K562 (cell line): Measurements from ENCODE around the gene EIF4G2. TPM values are rescaled to one million over a fixed set of nuclear protein-coding genes. Genes with fewer than 3 reads are reported as not detected.

ENCODE experiments used
- BDP1 ChIP-seq: IDR thresholded peaks from 3 replicates; pipeline ENCODE4 v1.6.1; 2011; ENCODE audit not compliant: insufficient read length, insufficient read depth
- CEBPG ChIP-seq, 3 experiments: fragments of 200-800 bp in 1 of 3; sonication (Bioruptor generic) in 1 of 3; sonication (generic) in 1 of 3; formaldehyde crosslinking in 1 of 3; IDR thresholded peaks in 2 of 3; conservative IDR thresholded peaks in 1 of 3; 2 replicates each; pipeline versions ENCODE4 v1.6.1 to v1.8.0; 2016 to 2022; ENCODE audit warnings: missing compliant biosample characterization in 2 of 3, missing genetic modification characterization in 2 of 3, mild to moderate bottlenecking in 1 of 3, missing genetic modification reagents in 1 of 3
- HDAC1 ChIP-seq, 2 experiments: fragments of 450-650 bp; IDR thresholded peaks; 2 replicates each; pipeline ENCODE4 v1.6.1; 2016 to 2017; ENCODE audit warnings: inconsistent platforms in 1 of 2, mild to moderate bottlenecking in 1 of 2, moderate library complexity in 1 of 2
- HNRNPLL ChIP-seq: fragments of 200-400 bp; formaldehyde crosslinking; IDR thresholded peaks from 2 replicates; pipeline ENCODE4 v1.6.1; 2017; ENCODE audit warnings: low read length, low read depth, mild to moderate bottlenecking; ENCODE audit not compliant: poor library complexity, severe bottlenecking
- LCOR ChIP-seq: sonication (generic); formaldehyde crosslinking; IDR thresholded peaks from 2 replicates; pipeline ENCODE4 v1.8.0; 2022; ENCODE audit warnings: mild to moderate bottlenecking, missing genetic modification reagents
- MIER1 ChIP-seq: fragments of 450-650 bp; IDR thresholded peaks from 2 replicates; pipeline ENCODE4 v1.6.1; 2016; ENCODE audit warnings: antibody characterized with exemption, mild to moderate bottlenecking, low read depth
- MYBL2 ChIP-seq, 2 experiments: fragments of 450-650 bp in 1 of 2; sonication (generic) in 1 of 2; formaldehyde crosslinking in 1 of 2; IDR thresholded peaks; 2 replicates each; pipeline versions ENCODE4 v1.6.1 to v1.8.1; 2017 to 2022; ENCODE audit warnings: borderline replicate concordance in 1 of 2, inconsistent platforms in 1 of 2, low read depth in 1 of 2, mild to moderate bottlenecking in 1 of 2, missing genetic modification reagents in 1 of 2, moderate library complexity in 1 of 2
- NELFE ChIP-seq: IDR thresholded peaks from 2 replicates; pipeline ENCODE4 v1.6.1; 2011; ENCODE audit warnings: mild to moderate bottlenecking; ENCODE audit not compliant: insufficient read depth, insufficient read length
- RUNX1 ChIP-seq: sonication (generic); IDR thresholded peaks from 2 replicates; pipeline ENCODE4 v1.6.1; 2016; ENCODE audit warnings: antibody characterized with exemption, low read depth
- SMARCC2 ChIP-seq: fragments of 450-650 bp; IDR thresholded peaks from 2 replicates; pipeline ENCODE4 v1.6.1; 2017; ENCODE audit warnings: antibody characterized with exemption, moderate library complexity, mild to moderate bottlenecking, low read depth
- SP2 ChIP-seq: IDR thresholded peaks from 2 replicates; pipeline ENCODE4 v1.6.1; 2011; ENCODE audit warnings: mild to moderate bottlenecking, low read depth, low read length, moderate library complexity; ENCODE audit not compliant: poor library complexity, severe bottlenecking; ENCODE audit errors: extremely low read depth
- SUPT5H ChIP-seq: fragments of 450-650 bp; IDR thresholded peaks from 2 replicates; pipeline ENCODE4 v1.6.1; 2016
- ZBTB12 ChIP-seq: fragments of 250-450 bp; sonication (Bioruptor Pico); IDR thresholded peaks from 2 replicates; pipeline ENCODE4 v1.4.0; 2020
- ZEB2 ChIP-seq: fragments of 450-650 bp; IDR thresholded peaks from 2 replicates; pipeline ENCODE4 v1.6.1; 2016
- ZNF408 ChIP-seq: fragments of 250-450 bp; sonication (Bioruptor Pico); IDR thresholded peaks from 2 replicates; pipeline ENCODE4 v1.4.0; 2020; ENCODE audit warnings: low read depth, mild to moderate bottlenecking, moderate library complexity
- ZNF589 ChIP-seq: fragments of 200-800 bp; sonication (Bioruptor generic); IDR thresholded peaks from 2 replicates; pipeline ENCODE4 v1.6.1; 2016; ENCODE audit warnings: low read depth, missing genetic modification characterization, missing compliant biosample characterization
- ZZZ3 ChIP-seq: fragments of 450-650 bp; IDR thresholded peaks from 2 replicates; pipeline ENCODE4 v1.6.1; 2016; ENCODE audit warnings: antibody characterized with exemption, mild to moderate bottlenecking, moderate library complexity
- polyA plus RNA-seq, 8 experiments: library from polyadenylated mRNA; depleted of rRNA in 4 of 8; stranded (reverse) in 5 of 8; unstranded in 3 of 8; fragments of >200 nt; fragmentation: Nextera tagmentation in 2 of 8; fragmentation: Illumina TruSeq in 1 of 8; extraction: Ambion mirVana in 2 of 8; extraction: Trizol in 1 of 8; gene quantifications; 2 replicates each; pipeline versions ENCODE4 v1.2.1 to v1.2.3, GENCODE V29; 2011 to 2014; ENCODE audit warnings: inconsistent platforms in 1 of 8, missing spikeins in 1 of 8
- total RNA-seq, 7 experiments: library from RNA; depleted of rRNA in 6 of 7; stranded (reverse); fragments of >200 nt in 6 of 7; fragmentation: Illumina TruSeq in 2 of 7; extraction: Trizol in 2 of 7; gene quantifications; 2 replicates each; pipeline versions ENCODE4 v1.2.1 to v1.2.3, GENCODE V29; 2011 to 2021; ENCODE audit warnings: low replicate concordance in 1 of 7
- TF ChIP-seq, protein P1 (sequence below): fragments of 250-450 bp; sonication (Bioruptor Pico); IDR thresholded peaks from 2 replicates; pipeline ENCODE4 v1.5.0; 2021; ENCODE audit warnings: mild to moderate bottlenecking, moderate library complexity
- TF ChIP-seq, protein P2 (sequence below): sonication (generic); formaldehyde crosslinking; IDR thresholded peaks from 2 replicates; pipeline ENCODE4 v1.8.1; 2022; ENCODE audit warnings: missing genetic modification reagents

The EIF4G2 gene
- total and polyA plus RNA-seq, 9 of the 15 experiments (the other 6 are each of a cell fraction or from before 2014, with no cell fraction given), result 206 to 790 (median 646) TPM

- TF ChIP-seq, protein P1, sequence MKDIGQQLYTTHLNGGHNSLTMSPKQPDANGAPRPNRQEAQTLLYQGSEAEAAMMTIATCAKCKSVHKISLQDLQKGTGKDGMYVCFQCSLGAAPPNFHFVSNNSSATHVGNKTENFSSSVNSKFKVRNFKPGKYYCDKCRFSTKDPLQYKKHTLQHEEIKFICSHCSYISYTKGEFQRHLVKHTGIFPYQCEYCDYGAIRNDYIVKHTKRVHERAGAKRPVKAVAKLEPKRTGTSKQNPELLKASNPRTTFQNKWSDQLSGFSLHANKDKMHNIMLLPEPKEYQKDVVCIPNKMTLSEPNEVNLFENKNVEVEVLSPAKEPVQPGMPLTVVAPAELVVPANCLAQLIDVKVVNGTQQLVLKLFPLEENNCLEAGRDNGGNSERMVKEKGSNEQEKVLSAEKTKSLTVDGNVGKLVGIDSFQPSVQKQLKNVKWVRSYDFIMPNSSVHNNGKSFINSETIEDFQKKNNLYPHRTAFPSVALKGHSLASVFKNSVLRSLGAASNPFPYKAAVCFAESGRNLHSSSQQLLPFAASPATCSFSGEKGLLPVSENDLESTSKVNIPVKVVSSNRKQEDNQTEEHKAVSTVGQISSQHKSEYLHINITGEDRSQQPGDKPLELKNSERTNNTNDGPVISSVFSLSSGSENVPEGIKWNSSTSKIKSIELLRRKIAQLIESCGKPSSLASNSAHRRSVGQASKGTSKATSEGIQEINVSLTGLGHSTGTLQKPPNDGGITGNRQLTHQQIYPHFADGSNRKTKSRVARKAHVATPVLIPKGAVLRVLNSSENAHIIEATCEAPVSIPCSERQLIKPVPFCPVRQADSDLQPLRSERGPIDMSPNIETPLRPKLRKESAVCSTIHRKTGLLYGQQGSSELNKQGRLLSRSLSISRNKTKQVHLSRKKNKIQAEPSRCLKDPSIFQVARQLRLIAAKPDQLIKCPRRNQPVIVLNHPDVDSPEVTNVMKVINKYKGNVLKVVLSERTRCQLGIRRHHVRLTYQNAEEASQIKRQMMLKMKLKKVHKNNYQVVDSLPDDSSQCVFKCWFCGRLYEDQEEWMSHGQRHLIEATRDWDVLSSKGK (CRISPR knock-in tag), result no peak
- TF ChIP-seq NELFE (no peak), LCOR (peak; percentile 34; the same call in 1 of the 2 replicates), ZNF589 (CRISPR knock-in tag) (peak; percentile 72; the same call in 1 of the 2 replicates), HDAC1 (IDR thresholded peaks at IDR 0.05) (peak in 1 of 2 experiments; percentile 53; a peak in 2 of 4 replicates), MIER1 (no peak), ZNF408 (CRISPR knock-in tag) (no peak), ZBTB12 (CRISPR knock-in tag) (no peak), HNRNPLL (peak; percentile 42), RUNX1 (no peak), SUPT5H (no peak), CEBPG (CRISPR knock-in tag; IDR thresholded peaks at IDR 0.05) (no peak), CEBPG (tag; conservative IDR thresholded peaks at IDR 0.05 in 1 of 2, IDR thresholded peaks at IDR 0.05 in 1 of 2) (peak in 1 of 2 experiments; percentile 50; a peak in 1 of 4 replicates), ZZZ3 (no peak), SP2 (no peak), MYBL2 (IDR thresholded peaks at IDR 0.05; ENCODE audit: low read depth) (no peak), MYBL2 (CRISPR knock-in tag; IDR thresholded peaks at IDR 0.05; ENCODE audit: borderline replicate concordance) (no peak), BDP1 (no peak), SMARCC2 (no peak), ZEB2 (no peak)
- TF ChIP-seq, protein P2, sequence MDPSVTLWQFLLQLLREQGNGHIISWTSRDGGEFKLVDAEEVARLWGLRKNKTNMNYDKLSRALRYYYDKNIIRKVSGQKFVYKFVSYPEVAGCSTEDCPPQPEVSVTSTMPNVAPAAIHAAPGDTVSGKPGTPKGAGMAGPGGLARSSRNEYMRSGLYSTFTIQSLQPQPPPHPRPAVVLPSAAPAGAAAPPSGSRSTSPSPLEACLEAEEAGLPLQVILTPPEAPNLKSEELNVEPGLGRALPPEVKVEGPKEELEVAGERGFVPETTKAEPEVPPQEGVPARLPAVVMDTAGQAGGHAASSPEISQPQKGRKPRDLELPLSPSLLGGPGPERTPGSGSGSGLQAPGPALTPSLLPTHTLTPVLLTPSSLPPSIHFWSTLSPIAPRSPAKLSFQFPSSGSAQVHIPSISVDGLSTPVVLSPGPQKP (CRISPR knock-in tag), result no peak
These were observed 841 bp upstream of the EIF4G2 start (continued) for GRCh38 chr11:10809373-10810160.
